HEK293T (cell line): ENCODE measurements around the gene STK38.

Source experiments
- CTBP1 ChIP-seq: fragments of 450-650 bp; IDR thresholded peaks from 2 replicates; pipeline ENCODE4 v1.6.1; 2016; ENCODE audit warnings: borderline replicate concordance
- ELF4 ChIP-seq: fragments of 450-650 bp; IDR thresholded peaks from 2 replicates; pipeline ENCODE4 v1.6.1; 2017; ENCODE audit warnings: antibody characterized with exemption
- FOXA1 ChIP-seq: fragments of 450-650 bp; IDR thresholded peaks from 2 replicates; pipeline ENCODE4 v1.6.1; 2016; ENCODE audit warnings: mild to moderate bottlenecking
- FOXK2 ChIP-seq: fragments of 450-650 bp; IDR thresholded peaks from 2 replicates; pipeline ENCODE4 v1.6.1; 2016; ENCODE audit warnings: mild to moderate bottlenecking
- FOXM1 ChIP-seq: fragments of 450-650 bp; IDR thresholded peaks from 2 replicates; pipeline ENCODE4 v1.6.1; 2017; ENCODE audit warnings: mild to moderate bottlenecking, borderline replicate concordance
- LEF1 ChIP-seq: fragments of 450-650 bp; IDR thresholded peaks from 2 replicates; pipeline ENCODE4 v1.6.1; 2017; ENCODE audit warnings: mild to moderate bottlenecking, borderline replicate concordance
- PKNOX1 ChIP-seq: fragments of 450-650 bp; IDR thresholded peaks from 2 replicates; pipeline ENCODE4 v1.6.1; 2016
- SP1 ChIP-seq: fragments of 450-650 bp; IDR thresholded peaks from 2 replicates; pipeline ENCODE4 v1.6.1; 2017
- SUZ12 ChIP-seq: fragments of 450-650 bp; IDR thresholded peaks from 2 replicates; pipeline ENCODE4 v1.6.1; 2016; ENCODE audit warnings: mild to moderate bottlenecking
- TARDBP ChIP-seq: fragments of 450-650 bp; IDR thresholded peaks from 2 replicates; pipeline ENCODE4 v1.6.1; 2016
- ZNF384 ChIP-seq: fragments of 450-650 bp; IDR thresholded peaks from 2 replicates; pipeline ENCODE4 v1.6.1; 2016

- TF ChIP-seq FOXK2 (no peak), FOXM1 (no peak), ELF4 (no peak), CTBP1 (no peak), SP1 (no peak), TARDBP (no peak), ZNF384 (no peak), SUZ12 (no peak), PKNOX1 (no peak), LEF1 (no peak), FOXA1 (no peak)
Measured at GRCh38 chr6:36555750-36556252, 8.5 kb upstream of the STK38 start.
